GM20000 (cell line): ENCODE data around the gene RIN1.

ENCODE experiments used
- DNase-seq: peaks from one replicate; pipeline ENCODE4 v3.0.0; 2012; ENCODE audit warnings: low spot score
- CTCF ChIP-seq: IDR thresholded peaks from 2 replicates; pipeline ENCODE4 v1.5.1; 2012; ENCODE audit warnings: mild to moderate bottlenecking, control low read depth; ENCODE audit errors: extremely low read depth, missing control alignments

RIN1 gene

GRCh38 chr11:66287889-66288670, 48.2 kb downstream of the RIN1 start:
- TF ChIP-seq CTCF: no peak
- peak; percentile 37 for DNase-seq

GRCh38 chr11:66287211-66287888, 48.9 kb downstream of the RIN1 start:
- no peak for TF ChIP-seq CTCF
- DNase-seq: no peak

GRCh38 chr11:66286699-66287098, 49.5 kb downstream of the RIN1 start:
- no peak for TF ChIP-seq CTCF
- DNase-seq: no peak

GRCh38 chr11:66285250-66285947, 50.8 kb downstream of the RIN1 start:
- no peak for TF ChIP-seq CTCF
- DNase-seq: no peak

- no peak for DNase-seq
- TF ChIP-seq CTCF: no peak
Observed at GRCh38 chr11:66284526-66285078, 51.6 kb downstream of the RIN1 start.

- DNase-seq: no peak
- TF ChIP-seq CTCF: no peak
Observed at GRCh38 chr11:66283461-66284105, 52.7 kb downstream of the RIN1 start.
